ENCODE measurements around the gene FAM114A1. TPM values are rescaled to one million over a fixed set of nuclear protein-coding genes. Genes with fewer than 3 reads are reported as not detected.
"Not testable (repeated sequence)": the region's sequence is repeated elsewhere in the genome, so short reads cannot be mapped to it uniquely, and the experiment has no call there.

FAM114A1 gene
- total and polyA plus RNA-seq, 2 experiments from 2014 or later, result 13.0 to 14.5 TPM

- Histone ChIP-seq H3K9me2 (ENCODE audit: insufficient read depth) (no peaks in the 10 kb centered on the region), H3F3A (replicated peaks; ENCODE audit: low read depth) (no peaks in the 10 kb centered on the region), H3K79me2 (replicated peaks; ENCODE audit: insufficient read depth) (no peaks in the 10 kb centered on the region), H3K4me2 (no peak overlapping the region), H3K27me3 (ENCODE audit: insufficient read depth) (no peaks in the 10 kb centered on the region), H3K4me1 (ENCODE audit: insufficient read depth) (no peaks in the 10 kb centered on the region), H3K27ac (ENCODE audit: low read depth) (no peak overlapping the region), H2AFZ (no peak overlapping the region), H3K36me3 (ENCODE audit: insufficient read depth) (no peaks in the 10 kb centered on the region), H3K4me3 (no peak overlapping the region), H4K20me1 (replicated peaks; ENCODE audit: insufficient read depth) (no peaks in the 10 kb centered on the region; the same call in 1 of the 2 replicates)
- TF ChIP-seq ZNF114 (CRISPR knock-in tag; IDR thresholded peaks at IDR 0.05) (no peak), POLR2AphosphoS5 (IDR thresholded peaks at IDR 0.05; ENCODE audit: low read depth) (no peak), EZH2 (IDR thresholded peaks at IDR 0.05; ENCODE audit: low read depth, unreplicated experiment) (no peak), ETS1 (IDR thresholded peaks at IDR 0.05) (no peak), ZNF462 (CRISPR knock-in tag; IDR thresholded peaks at IDR 0.05) (no peak), NANOG (IDR thresholded peaks at IDR 0.05; ENCODE audit: borderline replicate concordance) (no peak), EZH2phosphoT487 (IDR thresholded peaks at IDR 0.05; ENCODE audit: unreplicated experiment) (no peak), ZNF331 (CRISPR knock-in tag; IDR thresholded peaks at IDR 0.05; ENCODE audit: low read depth) (no peak), STAT1 (IDR thresholded peaks at IDR 0.05; ENCODE audit: unreplicated experiment) (no peak), JUNB (IDR thresholded peaks at IDR 0.05; ENCODE audit: unreplicated experiment) (no peak)
- TF ChIP-seq, protein P1, sequence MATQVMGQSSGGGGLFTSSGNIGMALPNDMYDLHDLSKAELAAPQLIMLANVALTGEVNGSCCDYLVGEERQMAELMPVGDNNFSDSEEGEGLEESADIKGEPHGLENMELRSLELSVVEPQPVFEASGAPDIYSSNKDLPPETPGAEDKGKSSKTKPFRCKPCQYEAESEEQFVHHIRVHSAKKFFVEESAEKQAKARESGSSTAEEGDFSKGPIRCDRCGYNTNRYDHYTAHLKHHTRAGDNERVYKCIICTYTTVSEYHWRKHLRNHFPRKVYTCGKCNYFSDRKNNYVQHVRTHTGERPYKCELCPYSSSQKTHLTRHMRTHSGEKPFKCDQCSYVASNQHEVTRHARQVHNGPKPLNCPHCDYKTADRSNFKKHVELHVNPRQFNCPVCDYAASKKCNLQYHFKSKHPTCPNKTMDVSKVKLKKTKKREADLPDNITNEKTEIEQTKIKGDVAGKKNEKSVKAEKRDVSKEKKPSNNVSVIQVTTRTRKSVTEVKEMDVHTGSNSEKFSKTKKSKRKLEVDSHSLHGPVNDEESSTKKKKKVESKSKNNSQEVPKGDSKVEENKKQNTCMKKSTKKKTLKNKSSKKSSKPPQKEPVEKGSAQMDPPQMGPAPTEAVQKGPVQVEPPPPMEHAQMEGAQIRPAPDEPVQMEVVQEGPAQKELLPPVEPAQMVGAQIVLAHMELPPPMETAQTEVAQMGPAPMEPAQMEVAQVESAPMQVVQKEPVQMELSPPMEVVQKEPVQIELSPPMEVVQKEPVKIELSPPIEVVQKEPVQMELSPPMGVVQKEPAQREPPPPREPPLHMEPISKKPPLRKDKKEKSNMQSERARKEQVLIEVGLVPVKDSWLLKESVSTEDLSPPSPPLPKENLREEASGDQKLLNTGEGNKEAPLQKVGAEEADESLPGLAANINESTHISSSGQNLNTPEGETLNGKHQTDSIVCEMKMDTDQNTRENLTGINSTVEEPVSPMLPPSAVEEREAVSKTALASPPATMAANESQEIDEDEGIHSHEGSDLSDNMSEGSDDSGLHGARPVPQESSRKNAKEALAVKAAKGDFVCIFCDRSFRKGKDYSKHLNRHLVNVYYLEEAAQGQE (IDR thresholded peaks at IDR 0.05; ENCODE audit: unreplicated experiment), result no peak
- Mint-ChIP-seq H3K27me3 (ENCODE audit: insufficient read depth, low read depth, poor library complexity) (peaks cover 2% of the 10 kb centered on the region), H3K9me3 (no peaks in the 10 kb centered on the region), H3K27ac (no peak overlapping the region), H3K36me3 (ENCODE audit: low read depth) (no peaks in the 10 kb centered on the region), H3K4me1 (peaks cover 6% of the 10 kb centered on the region; the same call in 1 of the 3 replicates), H3K4me3 (no peak overlapping the region)
- DNase-seq (ENCODE audit: low spot score) (no peak), ATAC-seq (no peak)
Observed at GRCh38 chr4:38940476-38940875, 72.9 kb downstream of the FAM114A1 start.

DNA sequence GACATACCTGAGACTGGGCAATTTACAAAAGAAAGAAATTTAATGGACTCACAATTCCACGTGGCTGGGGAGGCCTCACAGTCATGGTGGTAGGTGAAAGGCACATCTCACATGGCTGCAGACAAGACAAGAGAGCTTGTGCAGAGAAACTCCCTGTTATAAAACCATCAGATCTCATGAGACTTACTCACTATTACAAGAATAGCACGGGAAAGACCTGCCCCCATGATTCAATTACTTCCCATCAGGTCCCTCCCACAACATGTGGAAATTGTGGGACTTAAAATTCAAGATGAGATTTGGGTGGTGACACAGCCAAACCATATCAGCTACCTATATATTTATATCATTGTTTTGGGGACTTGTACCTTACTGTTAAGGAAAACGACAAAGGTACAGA, 74.3 kb downstream of the FAM114A1 start:
- not testable (repeated sequence) for H3K36me3 ChIP-seq (ENCODE audit: insufficient read depth); H3K27ac Mint-ChIP-seq; H3K9me2 ChIP-seq (ENCODE audit: insufficient read depth); H3K9me3 Mint-ChIP-seq; H3K27me3 Mint-ChIP-seq (ENCODE audit: insufficient read depth, low read depth, poor library complexity); H3K27ac ChIP-seq (ENCODE audit: low read depth); ATAC-seq; H2AFZ ChIP-seq; H3K4me3 ChIP-seq; H3K36me3 Mint-ChIP-seq (ENCODE audit: low read depth); H3K4me2 ChIP-seq; H3F3A ChIP-seq (replicated peaks; ENCODE audit: low read depth); H3K27me3 ChIP-seq (ENCODE audit: insufficient read depth); H4K20me1 ChIP-seq (replicated peaks; ENCODE audit: insufficient read depth); H3K4me3 Mint-ChIP-seq; DNase-seq (ENCODE audit: low spot score); H3K4me1 Mint-ChIP-seq; H3K79me2 ChIP-seq (replicated peaks; ENCODE audit: insufficient read depth); H3K4me1 ChIP-seq (ENCODE audit: insufficient read depth)

Data from GM23338 (cell line).